NCI-H2029 treated with DMSO at 0.1 percent for 48 hours (cell line): ENCODE measurements around the gene PBLD.

Experiments used
- DNase-seq: peaks from one replicate; lab custom pipeline; 2025; lab: John Stamatoyannopoulos, UW

The PBLD gene

DNA sequence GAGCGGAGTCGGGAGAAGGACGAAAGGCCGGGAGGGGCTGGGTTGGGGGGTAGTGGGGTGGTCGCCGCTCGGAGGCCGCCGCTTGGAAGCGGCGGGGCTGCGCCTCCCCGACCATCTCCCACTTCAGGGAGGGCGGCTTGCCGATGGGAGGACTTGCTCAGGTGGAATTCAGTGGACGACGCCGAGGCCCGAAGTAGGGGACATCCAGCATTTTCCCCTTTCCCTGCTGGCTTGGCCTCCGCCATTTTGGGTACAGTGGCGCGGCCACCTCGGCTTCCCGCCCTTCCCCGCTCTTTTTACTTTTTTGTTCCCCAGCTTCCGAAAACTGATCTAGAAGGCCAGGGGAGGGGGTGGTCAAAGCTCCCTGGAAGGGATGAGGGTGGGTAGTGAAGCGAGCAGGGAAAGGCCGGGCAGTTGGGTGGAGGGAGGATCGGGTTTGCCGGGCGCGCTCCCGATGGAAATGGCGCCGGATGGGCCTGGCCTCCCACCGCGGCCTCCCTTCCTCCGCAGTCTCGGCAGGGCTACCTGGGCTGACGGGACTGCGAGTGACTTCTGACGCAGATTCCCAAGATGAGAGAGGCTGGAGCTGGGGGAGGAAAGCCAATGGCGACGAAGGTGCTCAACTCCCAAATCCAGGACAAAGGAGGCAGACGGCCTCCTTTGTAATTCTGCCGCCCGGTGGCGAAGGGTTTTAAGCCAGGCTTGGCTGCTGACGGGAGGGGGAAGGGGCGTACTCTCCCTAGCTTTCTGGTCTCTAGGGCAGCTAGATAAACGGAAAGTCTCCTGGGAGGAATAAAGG is at the start of gene PBLD:
TSS of gene PBLD (minus strand) at position 670 of the 799 bp plus-strand sequence. CDS start 26,084 bp downstream, outside the sequence.
- DNase-seq, result peak; percentile 37

DNA sequence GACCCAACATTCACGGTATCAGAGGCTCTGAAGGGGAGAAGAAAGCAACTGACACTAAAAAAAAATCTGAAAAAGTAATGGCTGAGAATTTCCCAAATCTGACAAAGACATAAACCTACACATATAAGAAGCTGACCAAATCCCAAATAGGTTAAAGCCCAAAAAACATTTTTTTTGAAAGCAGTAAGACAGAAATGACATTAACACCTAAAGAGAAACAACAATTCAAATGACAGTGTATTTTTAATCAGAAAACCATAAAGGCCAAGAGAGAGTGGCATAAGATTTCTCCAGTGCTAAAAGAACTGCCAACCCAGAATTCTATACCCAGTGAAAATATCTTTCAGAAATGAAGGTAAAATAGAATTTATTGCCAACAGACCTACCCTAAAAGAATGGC is 38.9 kb upstream of the PBLD start:
- no peak for DNase-seq

GRCh38 chr10:68367121-68367520 is 34.4 kb upstream of the PBLD start:
- no peak for DNase-seq

- DNase-seq, result no peak
These were observed 33.9 kb upstream of the PBLD start for GRCh38 chr10:68366600-68366999.

DNA sequence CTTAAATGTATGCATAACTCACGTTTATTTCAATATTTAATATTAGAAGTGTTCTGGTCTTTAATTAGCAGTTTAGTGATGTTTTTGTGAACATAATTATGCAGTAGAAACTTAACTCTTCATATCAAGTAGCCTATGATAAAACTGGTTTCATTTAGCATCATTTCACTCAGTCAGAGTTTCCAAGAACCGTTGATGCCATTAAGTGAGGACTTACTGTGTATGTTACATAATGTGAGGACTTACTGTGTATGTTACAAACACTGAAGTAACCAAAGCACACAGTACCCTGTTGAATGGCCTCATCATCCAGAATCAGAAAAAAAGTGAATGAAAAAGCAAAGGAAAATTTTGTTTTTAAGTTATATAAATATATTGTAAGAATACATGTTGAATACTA is 32.9 kb upstream of the PBLD start:
- no peak for DNase-seq

- DNase-seq, result no peak
These were observed 31.6 kb upstream of the PBLD start for GRCh38 chr10:68364101-68364886.

- no peak for DNase-seq
These were observed 29.9 kb upstream of the PBLD start for GRCh38 chr10:68362590-68362989.

DNA sequence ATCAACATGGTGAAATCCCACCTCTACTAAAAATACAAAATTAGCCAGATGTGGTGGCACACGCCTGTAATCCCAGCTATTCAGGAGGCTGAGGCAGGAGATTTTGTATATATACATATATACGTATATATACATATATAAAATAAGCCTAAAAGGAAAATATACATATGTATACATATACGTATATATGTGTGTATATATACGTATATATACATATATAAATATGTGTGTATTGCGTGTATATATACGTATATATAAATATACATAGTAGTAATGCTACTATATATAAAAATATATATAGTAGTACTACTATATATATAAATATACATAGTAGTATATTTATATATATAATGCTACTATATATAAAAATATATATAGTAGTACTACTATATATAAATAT is 26.5 kb upstream of the PBLD start:
- no peak for DNase-seq

DNA sequence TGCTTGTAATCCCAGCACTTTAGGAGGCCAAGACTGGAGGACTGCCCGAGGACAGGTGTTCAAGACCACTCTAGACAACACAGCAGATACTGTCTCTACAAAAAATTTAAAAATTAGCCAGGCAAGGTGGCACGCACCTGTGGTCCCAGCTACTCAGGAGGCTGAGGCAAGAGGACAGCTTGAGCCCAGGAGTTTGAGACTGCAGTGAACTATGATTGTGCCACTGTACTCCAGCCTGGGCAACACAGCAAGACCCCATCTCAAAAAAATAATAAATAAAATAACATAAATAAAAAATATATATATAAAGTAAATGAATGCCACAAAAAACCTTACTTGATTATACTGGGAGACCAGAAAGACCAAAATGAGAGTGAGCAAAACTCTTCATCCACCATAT is 20.8 kb upstream of the PBLD start:
- DNase-seq, result no peak

DNA sequence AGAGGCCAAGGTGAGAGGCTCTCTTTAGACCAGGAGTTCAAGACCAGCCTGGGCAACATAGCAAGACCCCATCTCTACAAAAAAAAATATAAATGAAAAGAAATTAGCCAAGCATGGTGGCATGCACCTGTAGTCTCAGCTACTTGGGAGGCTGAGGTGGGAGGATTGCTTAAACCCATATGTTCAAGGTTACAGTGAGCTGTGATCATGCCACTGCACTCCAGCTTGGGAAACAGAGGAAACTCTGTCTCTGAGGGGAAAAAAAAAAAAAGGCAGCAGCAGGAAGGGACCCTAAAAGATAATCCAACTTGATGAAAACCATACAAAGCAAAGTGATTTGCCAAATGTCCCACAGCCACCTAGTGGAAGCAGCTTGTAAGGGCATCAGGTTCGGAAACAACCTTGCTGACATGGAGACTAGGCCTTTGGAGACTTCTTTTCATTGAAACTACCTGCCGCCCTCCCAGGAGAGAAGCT is 15.6 kb upstream of the PBLD start:
- no peak for DNase-seq

DNA sequence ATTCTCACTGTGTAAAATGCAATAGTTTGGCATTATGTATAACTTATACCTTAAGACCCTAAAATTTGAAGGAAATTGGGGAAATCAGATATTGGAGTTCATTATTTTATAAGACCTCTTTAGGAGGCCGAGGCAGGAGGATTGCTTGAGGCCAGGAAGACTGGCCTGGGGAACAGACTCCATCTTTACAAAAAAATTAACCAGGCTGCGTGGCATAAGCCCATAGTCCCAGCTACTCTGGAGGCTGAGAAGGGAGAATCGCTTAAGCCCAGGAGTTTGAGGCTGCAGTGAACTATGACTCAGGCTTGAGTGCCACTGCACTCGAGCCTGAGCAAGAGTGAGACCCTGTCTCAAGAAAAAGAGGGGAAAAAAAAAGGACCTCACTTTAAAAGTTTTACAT is 14.0 kb upstream of the PBLD start:
- DNase-seq, result no peak

- no peak for DNase-seq
These were observed 12.9 kb upstream of the PBLD start for GRCh38 chr10:68345621-68346020.

GRCh38 chr10:68342909-68343516 is 10.3 kb upstream of the PBLD start:
- no peak for DNase-seq

DNA sequence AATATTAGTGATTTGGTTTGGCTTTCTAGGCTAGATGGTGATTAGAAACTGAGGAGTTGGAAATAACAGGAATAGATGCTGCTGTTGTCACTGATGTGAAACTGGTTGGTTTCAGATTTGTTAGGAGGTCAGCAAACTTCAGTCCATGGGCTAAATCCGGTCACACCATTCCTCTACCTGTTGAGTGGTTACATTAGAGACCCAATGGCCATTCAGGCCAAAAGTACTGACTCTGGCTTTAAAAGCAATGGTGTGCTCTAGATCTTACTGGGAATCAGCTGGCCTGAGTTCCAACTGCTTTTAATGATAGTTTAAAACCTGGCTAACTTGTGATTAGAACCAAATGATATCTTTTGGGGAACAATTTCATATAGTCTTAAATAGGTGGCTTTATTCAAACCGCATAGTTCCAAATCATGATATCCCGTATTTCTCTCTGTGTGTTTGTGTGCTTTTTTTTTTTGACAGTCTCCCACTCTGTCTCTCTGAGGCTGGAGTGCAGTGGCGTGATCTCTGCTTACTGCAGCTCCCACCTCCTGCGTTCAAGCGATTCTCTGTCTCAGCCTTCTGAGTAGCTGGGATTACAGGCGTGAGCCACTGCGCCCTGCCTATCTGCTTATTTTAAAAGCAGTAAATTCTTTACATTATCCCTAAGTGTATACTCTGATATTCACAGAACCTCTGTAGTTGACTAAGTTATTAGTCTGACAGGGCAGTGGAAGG is 7.8 kb upstream of the PBLD start:
- no peak for DNase-seq

DNA sequence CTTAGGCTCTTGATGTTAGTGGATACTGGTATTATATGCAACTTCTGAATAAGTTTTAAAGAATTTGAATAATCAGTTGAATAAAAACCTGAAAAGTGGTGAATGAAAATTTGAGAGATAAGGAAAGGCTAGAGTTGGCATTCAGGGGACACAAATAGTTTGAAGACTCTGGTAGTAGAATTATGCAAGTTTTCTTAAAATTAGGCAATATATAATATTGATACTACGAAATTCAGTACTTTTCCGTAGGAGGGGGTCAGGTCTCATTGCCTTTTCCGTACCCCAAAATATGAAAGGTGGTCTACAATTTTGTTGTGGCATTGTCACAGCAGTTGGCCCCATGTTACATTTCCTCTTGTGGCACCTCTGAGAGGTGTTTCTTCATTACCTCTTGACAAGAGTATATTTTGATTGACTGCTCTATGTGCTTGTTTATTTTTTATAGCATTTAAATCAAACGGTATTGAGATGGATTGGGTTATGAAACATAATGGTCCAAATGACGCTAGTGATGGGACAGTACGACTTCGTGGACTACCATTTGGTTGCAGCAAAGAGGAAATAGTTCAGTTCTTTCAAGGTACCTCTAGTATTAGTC is 4.1 kb upstream of the PBLD start:
- no peak for DNase-seq

GRCh38 chr10:68334672-68335467 is 2.1 kb upstream of the PBLD start:
- no peak for DNase-seq

DNA sequence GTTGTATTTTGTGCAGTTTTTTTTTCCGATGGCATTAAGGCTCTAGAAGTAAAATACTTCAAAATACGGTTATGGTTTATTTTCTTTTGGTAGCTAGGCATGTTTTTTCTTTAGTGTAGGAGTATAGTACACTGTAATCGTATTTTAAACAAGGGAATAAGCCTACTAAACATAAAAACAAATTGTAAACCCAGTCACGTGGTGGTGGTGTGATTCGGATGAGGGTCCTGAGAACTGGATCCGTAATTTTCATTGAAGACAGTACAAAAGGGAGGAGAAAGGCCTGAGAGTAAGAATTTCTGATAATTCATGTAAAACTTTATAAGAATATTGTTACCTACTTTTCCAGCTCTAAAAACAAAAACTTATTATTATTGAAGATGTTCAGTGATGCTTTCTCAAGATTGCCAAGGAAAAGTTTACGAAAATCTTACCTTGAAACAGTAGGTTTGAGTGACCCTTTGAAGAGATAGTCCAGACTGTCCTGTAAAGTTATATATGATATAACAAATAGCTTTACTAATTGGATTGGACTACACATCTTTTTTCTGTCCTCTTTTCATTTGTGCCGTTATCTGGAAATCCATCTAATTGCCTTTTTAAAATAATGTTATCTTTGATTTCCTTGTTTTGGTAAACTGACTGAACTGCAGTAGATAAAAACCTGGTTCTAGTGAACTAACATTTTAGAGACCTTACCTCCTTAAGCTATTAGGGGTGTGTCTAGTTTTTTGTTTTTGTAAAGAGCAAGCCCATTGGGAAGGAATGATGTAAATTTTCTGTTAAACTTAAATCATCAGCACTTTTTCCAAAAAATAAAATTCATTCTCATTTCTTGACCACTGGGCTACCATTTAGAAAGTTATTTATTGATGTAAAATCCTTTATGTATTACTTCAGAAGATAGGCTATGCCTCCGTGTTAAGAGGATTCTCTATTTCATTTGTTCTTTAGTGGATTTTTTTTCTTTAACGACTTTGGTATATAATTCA is 1.0 kb upstream of the PBLD start:
- DNase-seq, result no peak

- no peak for DNase-seq
These were observed 299 bp upstream of the PBLD start for GRCh38 chr10:68333058-68333395.

- peak; percentile 49 for DNase-seq
These were observed 1.1 kb downstream of the PBLD start, which contains the start of gene HNRNPH3 for GRCh38 chr10:68331455-68332258. Gene HNRNPH3 (plus strand): TSS chr10:68332064. CDS start chr10:68337222, 5,158 bp downstream.
